ENCODE results near the gene CLEC4E.

DNA sequence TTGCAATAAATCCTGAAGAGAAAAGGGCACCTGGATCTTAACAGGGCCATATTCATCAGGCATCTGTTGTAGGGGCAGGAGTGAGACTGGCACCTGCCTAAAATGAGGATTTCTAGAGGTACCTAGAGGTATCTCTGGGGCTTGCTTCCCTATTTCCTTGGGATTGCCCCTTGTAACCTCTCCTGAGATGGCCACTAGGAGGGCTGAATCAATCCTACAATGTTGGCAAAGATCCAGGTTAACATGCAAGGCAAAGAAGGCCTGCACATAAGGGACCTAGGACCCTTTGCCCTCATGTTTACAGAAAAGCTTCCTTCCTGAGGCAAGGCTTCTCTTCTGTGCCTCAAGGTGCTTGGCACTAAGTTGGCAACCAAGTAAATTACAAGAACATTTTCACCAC lies 25.8 kb upstream of the CLEC4E start:
- TF ChIP-seq POLR2A (IDR thresholded peaks at IDR 0.05) (no peak), CTCF (IDR thresholded peaks at IDR 0.05) (no peak), POLR2AphosphoS5 (IDR thresholded peaks at IDR 0.05) (no peak)
